GM18511 (cell line): ENCODE measurements around the gene TMEM134.

ENCODE experiments used
- ATAC-seq: cut with Tn5 transposase; IDR thresholded peaks from one replicate; pipeline ENCODE4 v1.9.1; 2021; ENCODE audit warnings: mild to moderate bottlenecking, moderate library complexity; ENCODE audit not compliant: unreplicated experiment

The TMEM134 gene

GRCh38 chr11:67423891-67424613, 45.0 kb downstream of the TMEM134 start:
- no peak for ATAC-seq

GRCh38 chr11:67423466-67423865, 45.6 kb downstream of the TMEM134 start:
- ATAC-seq, result no peak

DNA sequence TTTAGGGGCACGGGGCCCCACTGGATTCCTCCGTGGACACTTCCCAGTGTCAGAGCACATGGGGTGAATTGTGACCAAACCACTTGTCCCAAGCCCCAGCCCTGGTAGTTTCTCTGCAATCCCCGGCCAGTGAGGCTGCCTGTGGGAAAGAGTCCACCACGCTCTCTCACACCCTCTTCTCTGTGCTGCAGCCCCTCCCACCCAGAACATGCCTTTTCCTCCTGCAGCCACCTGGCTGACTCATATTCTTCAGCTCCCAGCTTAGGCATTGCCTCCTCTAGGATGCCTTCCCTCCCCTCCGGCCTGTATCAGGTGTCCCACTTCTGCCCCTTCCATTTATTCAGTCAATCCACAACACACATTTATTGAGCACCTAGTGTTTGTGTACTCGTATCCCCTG, 46.2 kb downstream of the TMEM134 start:
- no peak for ATAC-seq

DNA sequence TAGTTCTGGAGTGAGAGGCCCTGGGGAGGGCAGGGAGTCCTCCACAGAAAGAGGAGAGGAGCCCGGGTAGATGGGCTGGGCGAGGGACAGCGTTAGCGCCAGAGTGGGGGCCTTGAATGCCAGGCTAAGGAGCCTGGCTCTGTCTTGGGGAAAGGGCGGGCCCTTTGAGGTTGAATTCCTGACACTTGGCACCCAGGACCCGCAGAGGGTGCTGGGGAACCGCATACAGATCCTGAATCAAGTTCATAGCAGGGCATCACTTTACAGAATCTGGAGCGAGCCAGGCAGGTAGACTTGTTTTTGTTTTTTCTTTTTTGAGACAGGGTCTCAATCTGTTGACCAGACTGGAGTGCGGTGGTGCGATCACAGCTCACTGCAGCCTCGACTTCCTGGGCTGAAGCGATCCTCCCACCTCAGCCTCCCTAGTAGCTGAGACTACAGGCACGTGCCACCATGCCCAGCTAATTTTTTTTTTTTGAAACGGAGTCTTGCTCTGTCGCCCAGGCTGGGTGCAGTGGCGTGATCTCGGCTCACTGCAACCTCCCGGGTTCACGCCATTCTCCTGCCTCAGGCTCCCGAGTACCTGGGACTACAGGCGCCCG, 47.5 kb downstream of the TMEM134 start:
- no peak for ATAC-seq

GRCh38 chr11:67420646-67421429, 48.2 kb downstream of the TMEM134 start:
- peak; percentile 92 for ATAC-seq

- ATAC-seq, result no peak
Measured at GRCh38 chr11:67420147-67420645, 48.9 kb downstream of the TMEM134 start.

DNA sequence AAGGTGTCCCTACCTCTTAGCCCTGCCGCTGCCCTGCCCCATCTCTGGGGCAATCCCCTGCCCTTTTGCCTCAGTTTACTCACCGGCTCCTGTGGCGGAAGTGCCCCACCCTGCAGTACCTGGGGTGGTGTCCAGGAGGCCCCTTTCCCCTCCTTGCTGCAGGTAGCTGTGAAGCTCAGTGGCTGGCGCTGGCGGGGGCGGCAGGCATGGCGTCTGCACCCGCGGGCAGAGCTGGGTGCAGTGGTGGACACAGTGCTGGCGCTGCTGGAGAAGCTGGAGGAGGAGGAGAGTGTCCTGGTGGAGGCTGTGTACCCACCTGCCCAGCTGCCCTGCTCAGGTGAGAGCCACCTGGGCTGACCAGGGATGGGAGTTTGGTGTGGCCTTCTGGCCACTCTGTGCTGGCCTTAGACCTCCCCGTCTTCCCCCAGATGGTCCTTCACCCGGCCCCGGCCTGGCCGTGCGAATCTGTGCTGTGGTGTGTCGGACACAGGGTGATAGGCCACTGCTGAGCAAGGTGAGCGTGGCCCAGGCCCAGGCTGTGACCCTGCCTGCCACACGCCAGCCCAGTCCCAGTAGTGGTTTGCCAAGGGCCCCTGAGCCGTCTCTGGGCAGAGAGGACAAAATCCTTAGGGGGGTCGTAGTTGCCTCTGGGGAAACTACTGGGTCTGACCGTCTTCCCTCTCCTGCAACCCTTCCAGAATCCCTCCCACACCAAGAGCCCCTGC, 49.6 kb downstream of the TMEM134 start:
- no peak for ATAC-seq

DNA sequence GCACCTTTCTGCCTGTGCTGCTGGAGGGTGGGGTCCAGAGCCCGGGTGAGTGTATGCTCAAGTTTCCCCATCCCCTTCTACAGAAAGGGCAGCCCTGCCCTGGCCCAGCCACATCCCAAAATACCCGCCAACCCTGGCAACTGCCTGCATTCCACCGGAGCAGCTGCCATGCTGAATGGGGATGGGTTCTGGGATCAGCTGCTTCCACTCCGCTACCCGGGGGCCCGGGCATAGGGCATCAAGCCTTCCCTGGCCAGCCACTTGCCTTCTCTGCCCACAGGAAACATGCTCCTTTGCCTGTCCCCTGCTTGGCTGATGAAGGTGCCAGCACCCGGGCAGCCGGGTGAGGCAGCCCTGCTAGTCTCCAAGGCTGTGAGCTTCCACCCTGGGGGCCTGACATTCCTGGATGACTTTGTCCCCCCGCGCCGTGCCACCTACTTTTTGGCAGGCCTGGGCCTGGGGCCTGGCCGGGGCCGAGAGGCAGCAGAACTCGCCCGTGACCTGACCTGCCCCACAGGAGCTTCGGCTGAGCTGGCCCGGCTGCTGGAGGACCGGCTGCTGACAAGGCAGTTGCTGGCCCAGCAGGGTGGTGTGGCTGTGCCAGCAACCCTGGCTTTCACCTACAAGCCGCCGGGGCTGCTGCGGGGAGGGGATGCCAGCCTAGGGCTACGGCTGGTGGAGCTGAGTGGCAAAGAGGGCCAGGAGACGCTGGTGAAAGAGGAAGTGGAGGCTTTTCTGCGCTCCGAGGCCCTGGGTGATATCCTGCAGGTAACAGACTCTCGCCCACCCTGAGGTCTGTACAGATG, 50.4 kb downstream of the TMEM134 start:
- ATAC-seq, result no peak

GRCh38 chr11:67417425-67417824, 51.6 kb downstream of the TMEM134 start:
- no peak for ATAC-seq

- ATAC-seq, result no peak
Measured at GRCh38 chr11:67416416-67417335, 52.4 kb downstream of the TMEM134 start.

- no peak for ATAC-seq
Measured at GRCh38 chr11:67415501-67416304, 53.3 kb downstream of the TMEM134 start, which contains the start of gene CARNS1. Gene CARNS1 (plus strand): TSS chr11:67415678. CDS start chr11:67416200, 522 bp downstream.

DNA sequence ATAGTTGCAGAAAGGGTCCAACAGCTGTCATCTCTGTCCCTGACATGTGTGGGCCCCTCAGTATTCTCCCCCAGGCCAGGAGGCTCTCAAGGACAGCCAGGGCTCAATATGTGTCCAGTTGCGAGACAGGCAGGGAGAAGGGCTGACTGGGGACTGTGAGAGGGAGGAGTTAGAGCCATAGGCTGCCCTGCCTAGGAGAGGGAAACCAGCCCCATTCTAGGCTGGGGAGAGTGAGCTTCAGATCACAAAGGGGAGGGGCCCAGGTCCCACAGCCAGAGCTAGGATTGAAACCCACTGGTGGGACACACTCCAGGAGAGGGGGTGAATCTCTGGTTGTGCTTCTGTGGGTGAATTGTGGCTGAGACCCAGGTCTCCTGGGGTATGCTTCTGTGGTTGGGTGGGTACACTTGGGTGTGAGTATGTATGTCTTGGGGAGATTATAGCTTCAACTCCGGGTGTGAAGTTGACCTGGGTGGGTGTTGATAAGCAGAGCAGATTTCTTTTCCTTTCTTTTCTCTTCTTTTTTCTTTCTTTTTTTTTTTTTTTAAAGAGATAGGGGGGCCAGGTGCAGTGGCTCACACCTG, 55.7 kb downstream of the TMEM134 start:
- no peak for ATAC-seq

- ATAC-seq, result no peak
Measured at GRCh38 chr11:67412495-67413179, 56.4 kb downstream of the TMEM134 start.

- ATAC-seq, result no peak
Measured at GRCh38 chr11:67411785-67412152, 57.3 kb downstream of the TMEM134 start.
